OCI-LY7 (cell line): ENCODE results near the gene HSD17B14. TPM values are rescaled to one million over a fixed set of nuclear protein-coding genes. Genes with fewer than 3 reads are reported as not detected.

Source experiments
- BruUV-seq: library from RNA; stranded (reverse); fragments of 400-500 nt; replicated peaks from 2 replicates; lab custom pipeline; 2021; lab: Mats Ljungman, UMichigan
- CTCF ChIA-PET: fragments of 300-600 bp; sonication (Branson Sonifier 250); formaldehyde crosslinking; loops from one replicate; lab custom pipeline; 2022; ENCODE audit warnings: antibody characterized with exemption; ENCODE audit not compliant: unreplicated experiment; lab: Charles Lee
- POLR2A ChIA-PET: fragments of 300-600 bp; sonication (Branson Sonifier 250); formaldehyde crosslinking; loops from one replicate; lab custom pipeline; 2022; ENCODE audit warnings: antibody characterized with exemption; lab: Charles Lee
- DNase-seq: peaks from one replicate; pipeline ENCODE4 v3.0.0-alpha.2; 2015; ENCODE audit warnings: low spot score
- H2AFZ ChIP-seq: fragments of 200-600 bp; sonication (generic), shearing (Covaris generic); 2 replicates; pipeline ENCODE4 v1.6.1; 2014; ENCODE audit warnings: mild to moderate bottlenecking, antibody characterized with exemption, low read length, moderate library complexity
- H3K27ac ChIP-seq: fragments of 200-600 bp; sonication (generic); 2 replicates; pipeline ENCODE4 v1.5.1; 2014; ENCODE audit warnings: mixed run types, low read depth, mild to moderate bottlenecking, moderate library complexity, low read length, inconsistent platforms; ENCODE audit not compliant: poor library complexity, severe bottlenecking
- H3K36me3 ChIP-seq: fragments of 200-600 bp; sonication (generic); 2 replicates; pipeline ENCODE4 v1.6.1; 2014; ENCODE audit warnings: mild to moderate bottlenecking, antibody characterized with exemption, low read length, moderate library complexity, mixed read lengths; ENCODE audit not compliant: insufficient read depth
- H3K4me1 ChIP-seq: fragments of 200-600 bp; sonication (generic); 2 replicates; pipeline ENCODE4 v1.5.1; 2014; ENCODE audit warnings: mild to moderate bottlenecking, low read length; ENCODE audit not compliant: insufficient read depth, poor library complexity, severe bottlenecking
- H3K4me2 ChIP-seq: fragments of 200-600 bp; sonication (generic); 2 replicates; pipeline ENCODE4 v1.6.1; 2014; ENCODE audit warnings: mild to moderate bottlenecking, low read length
- H3K4me3 ChIP-seq: fragments of 200-600 bp; sonication (generic); 2 replicates; pipeline ENCODE4 v1.5.1; 2014; ENCODE audit warnings: mild to moderate bottlenecking, low read depth, low read length; ENCODE audit not compliant: poor library complexity, severe bottlenecking
- H3K79me2 ChIP-seq: fragments of 200-600 bp; sonication (generic); 2 replicates; pipeline ENCODE4 v1.6.1; 2016; ENCODE audit warnings: low read depth, mild to moderate bottlenecking, low read length, moderate library complexity, mixed read lengths; ENCODE audit not compliant: insufficient read depth
- H3K9me2 ChIP-seq: fragments of 200-600 bp; sonication (generic); 2 replicates; pipeline ENCODE4 v1.6.1; 2016; ENCODE audit warnings: mild to moderate bottlenecking, low read length, mixed read lengths; ENCODE audit not compliant: insufficient read depth
- H3K9me3 ChIP-seq: fragments of 200-600 bp; sonication (generic); 2 replicates; pipeline ENCODE4 v1.6.1; 2014; ENCODE audit warnings: mild to moderate bottlenecking, mixed run types, low read length, mixed read lengths
- H4K20me1 ChIP-seq: fragments of 200-600 bp; sonication (generic); 2 replicates; pipeline ENCODE4 v1.6.1; 2014; ENCODE audit warnings: mild to moderate bottlenecking, antibody characterized with exemption, low read length, moderate library complexity, mixed read lengths; ENCODE audit not compliant: insufficient read depth
- CTCF ChIP-seq: fragments of 200-600 bp; sonication (generic); conservative IDR thresholded peaks from 2 replicates; pipeline ENCODE4 v1.5.1; 2014; ENCODE audit warnings: mild to moderate bottlenecking, antibody characterized with exemption, low read length, moderate library complexity, mixed read lengths
- EZH2phosphoT487 ChIP-seq: fragments of 200-600 bp; sonication (generic); IDR thresholded peaks from 2 replicates; pipeline ENCODE4 v1.6.1; 2018; ENCODE audit warnings: low read depth, borderline replicate concordance, mild to moderate bottlenecking, mixed run types, antibody characterized with exemption, low read length, moderate library complexity, mixed read lengths
- intact Hi-C: fragments of 100-400 bp; cut with micrococcal nuclease; formaldehyde crosslinking; loops from one replicate; pipeline ENCODE4 v1.10.0; 2022; ENCODE audit not compliant: unreplicated experiment
- total RNA-seq, 2 experiments: library from RNA; depleted of rRNA in 1 of 2; stranded (reverse); fragments of >200 nt in 1 of 2; shearing (Covaris generic) in 1 of 2; gene quantifications; 2 replicates each; pipeline ENCODE4 v1.2.3, GENCODE V29; 2014 to 2022

The HSD17B14 gene
- total RNA-seq, 2 experiments from 2014 or later, result 1.8 to 4.5 TPM

DNA sequence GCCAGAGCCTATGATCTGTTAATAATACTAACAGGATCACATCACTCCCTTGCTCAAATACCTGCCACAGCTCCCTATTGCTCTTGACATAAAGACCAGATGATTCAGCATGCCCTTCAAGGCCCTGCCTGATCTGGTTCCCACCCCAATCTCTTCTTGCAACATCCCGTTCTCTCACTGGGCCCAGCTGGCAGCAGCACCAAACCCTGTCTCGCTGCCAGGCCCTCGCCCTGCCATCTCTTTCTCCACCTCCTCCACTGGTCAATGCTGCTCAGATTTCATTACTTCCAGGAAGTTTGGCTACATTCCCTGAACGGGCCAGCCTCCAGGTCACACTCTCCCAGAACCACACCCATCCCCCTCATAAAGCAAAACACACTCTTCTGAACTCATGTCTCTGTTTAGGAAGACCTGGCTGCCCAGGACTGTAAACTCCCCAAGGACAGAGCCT is 16.9 kb downstream of the HSD17B14 start:
- Histone ChIP-seq H3K36me3 (no peaks in the 10 kb centered on the region), H4K20me1 (no peaks in the 10 kb centered on the region), H3K4me3 (no peak overlapping the region), H3K4me2 (no peak overlapping the region), H3K9me2 (no peaks in the 10 kb centered on the region), H3K79me2 (no peaks in the 10 kb centered on the region), H2AFZ (no peak overlapping the region), H3K27ac (no peak overlapping the region), H3K4me1 (peaks cover 13% of the 10 kb centered on the region), H3K9me3 (no peaks in the 10 kb centered on the region)
- intact Hi-C loops, result no loop called here
- no TSS peak for BruUV-seq
- TF ChIP-seq EZH2phosphoT487 (no peak), CTCF (no peak)
- DNase-seq, result no peak
- ChIA-PET POLR2A (no interaction called here), CTCF (interaction anchor here (0.6 kb wide), 1 partner anchor 91 kb away, joined by 3 read pairs; no protein-coding TSS in a partner anchor)

GRCh38 chr19:48818234-48818820 is 18.0 kb downstream of the HSD17B14 start:
- Histone ChIP-seq H3K27ac (no peak overlapping the region), H2AFZ (no peak overlapping the region), H3K79me2 (no peaks in the 10 kb centered on the region), H3K9me2 (no peaks in the 10 kb centered on the region), H3K36me3 (no peaks in the 10 kb centered on the region), H3K9me3 (no peaks in the 10 kb centered on the region), H3K4me2 (no peak overlapping the region), H3K4me3 (no peak overlapping the region), H4K20me1 (no peaks in the 10 kb centered on the region), H3K4me1 (peaks cover 13% of the 10 kb centered on the region)
- BruUV-seq, result no TSS peak
- TF ChIP-seq CTCF (no peak), EZH2phosphoT487 (no peak)
- ChIA-PET CTCF (no interaction called here), POLR2A (no interaction called here)
- intact Hi-C loops, result no loop called here
- no peak for DNase-seq

DNA sequence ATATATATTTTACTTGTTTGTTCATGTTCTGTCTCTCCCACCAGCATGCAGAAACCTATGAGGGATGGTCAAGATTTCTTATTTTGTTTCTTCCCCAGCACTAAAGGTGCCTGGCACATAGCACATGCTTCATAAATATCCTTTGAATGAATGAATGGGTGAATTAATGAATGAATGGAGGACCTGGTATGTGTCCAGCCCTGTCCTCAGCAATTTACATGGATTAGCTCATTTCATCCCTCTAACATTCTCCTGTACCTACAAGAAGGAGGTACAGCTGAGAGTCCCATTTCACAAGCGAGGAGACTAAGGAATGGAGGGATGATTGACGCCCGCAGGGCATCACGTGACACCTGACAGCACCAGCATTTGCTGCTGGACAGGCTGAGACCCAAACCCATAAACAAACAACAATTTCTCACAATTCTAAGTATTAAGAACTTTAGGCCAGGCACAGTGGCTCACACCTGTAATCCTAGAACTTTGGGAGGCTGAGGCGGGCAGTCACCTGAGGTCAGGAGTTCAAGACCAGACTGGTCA is 18.6 kb downstream of the HSD17B14 start:
- Histone ChIP-seq H3K36me3 (no peaks in the 10 kb centered on the region), H3K4me2 (no peak overlapping the region), H3K27ac (no peak overlapping the region), H3K9me2 (no peaks in the 10 kb centered on the region), H2AFZ (no peak overlapping the region), H4K20me1 (no peaks in the 10 kb centered on the region), H3K79me2 (no peaks in the 10 kb centered on the region), H3K4me3 (no peak overlapping the region), H3K4me1 (peaks cover 15% of the 10 kb centered on the region), H3K9me3 (no peaks in the 10 kb centered on the region)
- no TSS peak for BruUV-seq
- TF ChIP-seq EZH2phosphoT487, result no peak
- no peak for TF ChIP-seq CTCF
- intact Hi-C loops, result no loop called here
- CTCF ChIA-PET, result no interaction called here
- POLR2A ChIA-PET, result no interaction called here
- no peak for DNase-seq
